GM21737 (cell line): ENCODE results near the gene LRP11.
"Not testable (repeated sequence)": the region's sequence is repeated elsewhere in the genome, so short reads cannot be mapped to it uniquely, and the experiment has no call there.

Experiments used
- ATAC-seq: cut with Tn5 transposase; IDR thresholded peaks from one replicate; pipeline ENCODE4 v1.9.1; 2021; ENCODE audit warnings: mild to moderate bottlenecking, moderate library complexity; ENCODE audit not compliant: unreplicated experiment

LRP11 gene

GRCh38 chr6:149851461-149852110, 12.6 kb downstream of the LRP11 start:
- ATAC-seq: no peak

GRCh38 chr6:149848343-149848742, 15.8 kb downstream of the LRP11 start:
- not testable (repeated sequence) for ATAC-seq

- ATAC-seq: no peak
These were observed 16.3 kb downstream of the LRP11 start for GRCh38 chr6:149847939-149848267.

GRCh38 chr6:149846321-149846720, 17.8 kb downstream of the LRP11 start:
- ATAC-seq: no peak

GRCh38 chr6:149845549-149845948, 18.6 kb downstream of the LRP11 start:
- no peak for ATAC-seq

- no peak for ATAC-seq
These were observed 19.7 kb downstream of the LRP11 start for GRCh38 chr6:149844480-149844879.

- not testable (repeated sequence) for ATAC-seq
These were observed 20.1 kb downstream of the LRP11 start for GRCh38 chr6:149844036-149844435.

GRCh38 chr6:149843051-149843633, 21.0 kb downstream of the LRP11 start:
- no peak for ATAC-seq

- ATAC-seq: no peak
These were observed 21.8 kb downstream of the LRP11 start for GRCh38 chr6:149842331-149842730.

DNA sequence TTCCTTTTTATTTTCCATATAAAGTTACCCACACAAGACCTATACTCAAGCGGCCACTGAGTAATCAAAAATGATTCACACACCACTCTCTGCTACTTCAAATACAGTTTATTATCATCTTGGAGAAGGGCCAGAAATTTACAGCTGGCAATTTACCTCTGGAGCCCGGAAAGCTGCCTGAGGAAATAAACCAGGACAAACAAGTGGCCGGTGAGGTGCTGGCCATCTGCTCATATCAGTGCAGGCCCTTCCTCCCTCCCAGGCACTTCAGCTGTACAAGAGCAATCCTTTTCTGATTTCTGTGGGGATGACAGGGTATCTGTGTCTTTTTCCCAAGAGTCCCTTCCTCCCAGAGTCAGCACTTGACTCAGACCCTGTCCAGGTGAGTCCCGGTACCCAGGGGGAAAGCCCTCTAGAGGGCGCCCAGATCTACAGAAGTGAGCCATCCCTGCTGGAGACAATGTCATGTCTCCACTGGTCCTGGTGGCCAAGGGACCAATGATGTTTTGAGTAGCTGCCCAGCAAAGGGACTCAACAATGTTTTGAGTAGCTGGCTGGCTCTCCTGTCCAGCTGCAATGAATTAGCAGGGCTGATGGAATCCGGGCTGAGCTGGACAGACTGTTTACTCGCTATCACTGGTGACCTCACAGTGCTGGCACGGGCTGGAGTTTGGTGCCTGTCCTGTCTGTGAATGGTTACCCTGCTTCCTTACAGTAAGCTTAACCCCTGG, 23.6 kb downstream of the LRP11 start:
- no peak for ATAC-seq

- ATAC-seq: no peak
These were observed 29.4 kb downstream of the LRP11 start for GRCh38 chr6:149834513-149835481.

DNA sequence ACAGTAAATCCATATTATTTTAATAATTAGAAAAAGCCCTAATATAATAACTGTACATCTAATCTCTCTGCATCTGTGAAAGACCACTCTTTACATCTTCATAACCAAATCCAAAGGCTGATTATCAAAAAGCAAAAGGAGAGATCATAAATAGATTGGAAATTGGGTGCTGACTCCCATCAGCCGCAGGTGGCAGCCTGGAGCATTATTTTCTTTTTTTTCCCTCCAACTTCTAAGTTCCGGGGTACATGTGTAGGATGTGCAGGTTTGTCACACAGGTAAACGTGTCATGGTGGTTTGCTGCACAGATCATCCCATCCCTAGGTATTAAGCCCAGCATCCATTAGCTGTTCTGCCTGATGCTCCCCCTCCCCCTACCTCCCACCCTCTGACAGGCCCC, 30.5 kb downstream of the LRP11 start:
- ATAC-seq: no peak

- no peak for ATAC-seq
These were observed 32.8 kb downstream of the LRP11 start for GRCh38 chr6:149831308-149831820.

- ATAC-seq: no peak
These were observed 33.3 kb downstream of the LRP11 start for GRCh38 chr6:149830731-149831307.

GRCh38 chr6:149825292-149825691, 38.9 kb downstream of the LRP11 start:
- no peak for ATAC-seq

- ATAC-seq: no peak
These were observed 41.1 kb downstream of the LRP11 start for GRCh38 chr6:149823013-149823412.

GRCh38 chr6:149821492-149821891, 42.7 kb downstream of the LRP11 start:
- no peak for ATAC-seq

DNA sequence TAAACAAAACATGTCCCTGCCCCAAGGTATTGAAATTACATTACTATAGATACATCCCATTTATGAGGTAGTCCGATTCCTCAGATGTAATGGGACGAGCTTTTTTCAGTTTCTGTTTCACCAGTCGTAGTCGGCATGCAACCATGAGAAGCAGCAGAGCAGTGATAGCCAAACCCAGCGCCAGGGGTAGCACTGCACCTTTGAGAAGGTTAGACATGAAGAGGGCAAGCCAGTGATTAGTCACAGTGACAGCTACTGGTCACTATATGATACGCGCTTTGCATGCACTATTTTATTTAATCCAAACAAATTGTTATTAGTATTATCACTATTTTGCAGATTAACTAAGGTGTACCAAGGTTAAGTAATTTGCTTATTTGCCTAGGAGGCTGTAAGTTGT, 43.7 kb downstream of the LRP11 start:
- no peak for ATAC-seq

DNA sequence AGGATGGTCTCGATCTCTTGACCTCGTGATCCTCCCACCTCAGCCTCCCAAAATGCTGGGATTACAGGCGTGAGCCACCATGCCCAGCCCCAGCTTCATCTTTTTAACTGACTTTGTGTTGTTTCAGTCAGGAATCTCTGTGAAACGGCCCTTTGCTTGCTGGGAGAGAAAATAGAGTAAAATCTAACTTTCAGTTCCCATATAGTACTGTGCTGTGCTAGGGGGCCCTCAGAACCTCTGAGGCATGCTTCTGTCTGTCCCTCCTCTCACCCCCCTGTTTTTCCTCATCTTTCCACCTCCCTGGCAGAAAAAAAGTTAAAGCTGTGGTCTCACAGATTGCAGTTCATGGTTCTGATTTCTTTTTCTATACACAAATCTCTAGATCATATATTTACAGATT, 48.4 kb downstream of the LRP11 start:
- ATAC-seq: no peak

- ATAC-seq: no peak
These were observed 50.8 kb downstream of the LRP11 start for GRCh38 chr6:149813351-149813750.

- no peak for ATAC-seq
These were observed 54.4 kb downstream of the LRP11 start for GRCh38 chr6:149809798-149810197.
